Upper lobe of left lung (tissue), 6 donors: Measurements from ENCODE around the gene DOCK10. TPM values are rescaled to one million over a fixed set of nuclear protein-coding genes. Genes with fewer than 3 reads are reported as not detected.

Experiments used
- ATAC-seq, 2 donors: fragments of 200-7000 bp; cut with Tn5 transposase; one replicate each; pipeline ENCODE4 v1.9.1; 2022; ENCODE audit warnings: mild to moderate bottlenecking in 2 of 2, moderate library complexity in 2 of 2; ENCODE audit not compliant: low FRiP score in 2 of 2
- DNase-seq, 2 donors: peaks; one replicate each; pipeline ENCODE4 v3.0.0-alpha.2; 2019 to 2020
- H3K27ac ChIP-seq, 4 donors: fragments of 200-600 bp; sonication (generic); one replicate each; pipeline ENCODE4 v1.5.1; 2016 to 2019
- H3K27me3 ChIP-seq, 4 donors: fragments of 200-600 bp; sonication (generic); one replicate each; pipeline ENCODE4 v1.5.1; 2017 to 2019
- H3K36me3 ChIP-seq, 4 donors: fragments of 200-600 bp; sonication (generic); one replicate each; pipeline ENCODE4 v1.5.1; 2016 to 2019
- H3K4me1 ChIP-seq, 4 donors: fragments of 200-600 bp; sonication (generic); one replicate each; pipeline ENCODE4 v1.5.1; 2018 to 2019
- H3K4me3 ChIP-seq, 4 donors: fragments of 200-600 bp; sonication (generic); one replicate each; pipeline ENCODE4 v1.5.1; 2017 to 2019; ENCODE audit warnings: mild to moderate bottlenecking in 2 of 4, moderate library complexity in 1 of 4
- H3K9me3 ChIP-seq, 4 donors: fragments of 200-600 bp; sonication (generic); one replicate each; pipeline ENCODE4 v1.5.1; 2018 to 2019
- EP300 ChIP-seq, 4 donors: sonication (generic); formaldehyde crosslinking; IDR thresholded peaks; one replicate each; pipeline ENCODE4 v1.5.1; 2017; ENCODE audit warnings: antibody characterized with exemption in 4 of 4, control low read depth in 2 of 4
- POLR2A ChIP-seq, 4 donors: fragments of 450-650 bp; IDR thresholded peaks; one replicate each; pipeline ENCODE4 v1.5.1; 2016 to 2017; ENCODE audit warnings: antibody characterized with exemption in 4 of 4, mild to moderate bottlenecking in 2 of 4
- POLR2AphosphoS5 ChIP-seq, 2 donors: sonication (generic); formaldehyde crosslinking; IDR thresholded peaks; one replicate each; pipeline ENCODE4 v1.5.1; 2017; ENCODE audit warnings: antibody characterized with exemption in 2 of 2
- WGBS, 2 donors: methylation state at CpG; one replicate each; pipeline ENCODE4 v1.1.5; 2017 to 2018; 5-methylcytosine and 5-hydroxymethylcytosine counted together
- total RNA-seq, 6 donors: library from RNA; depleted of rRNA in 4 of 6; stranded (reverse); fragments of >200 nt in 4 of 6; gene quantifications; one replicate each; pipeline versions ENCODE4 v1.1.0 to v1.2.1, GENCODE V29; 2016 to 2021
- TF ChIP-seq, protein P1 (sequence below), 6 experiments: fragments of 450-650 bp in 4 of 6; fragments of 200-600 bp in 2 of 6; sonication (generic) in 2 of 6; IDR thresholded peaks; one replicate each; pipeline ENCODE4 v1.5.1; 2016 to 2019; ENCODE audit warnings: antibody characterized with exemption in 6 of 6
- donor health status: DM: no; HTN: no; CAD: no; lungs with moderate emphysema.
- donor health status: DM: no; HTN: yes; CAD: no; lungs with severe emphysema.

DOCK10 gene
- total RNA-seq, 6 donors from 2014 or later: 17.6 to 127 (median 39.9) TPM

GRCh38 chr2:225083276-225083675 is 41.0 kb upstream of the DOCK10 start:
- 84 to 91% methylated on average over 3 of the region's 3 CpGs for WGBS, 2 donors
- H3K4me1 ChIP-seq: no peaks in the 10 kb centered on the region
- H3K4me3 ChIP-seq: no peak overlapping the region
- TF ChIP-seq, protein P1, sequence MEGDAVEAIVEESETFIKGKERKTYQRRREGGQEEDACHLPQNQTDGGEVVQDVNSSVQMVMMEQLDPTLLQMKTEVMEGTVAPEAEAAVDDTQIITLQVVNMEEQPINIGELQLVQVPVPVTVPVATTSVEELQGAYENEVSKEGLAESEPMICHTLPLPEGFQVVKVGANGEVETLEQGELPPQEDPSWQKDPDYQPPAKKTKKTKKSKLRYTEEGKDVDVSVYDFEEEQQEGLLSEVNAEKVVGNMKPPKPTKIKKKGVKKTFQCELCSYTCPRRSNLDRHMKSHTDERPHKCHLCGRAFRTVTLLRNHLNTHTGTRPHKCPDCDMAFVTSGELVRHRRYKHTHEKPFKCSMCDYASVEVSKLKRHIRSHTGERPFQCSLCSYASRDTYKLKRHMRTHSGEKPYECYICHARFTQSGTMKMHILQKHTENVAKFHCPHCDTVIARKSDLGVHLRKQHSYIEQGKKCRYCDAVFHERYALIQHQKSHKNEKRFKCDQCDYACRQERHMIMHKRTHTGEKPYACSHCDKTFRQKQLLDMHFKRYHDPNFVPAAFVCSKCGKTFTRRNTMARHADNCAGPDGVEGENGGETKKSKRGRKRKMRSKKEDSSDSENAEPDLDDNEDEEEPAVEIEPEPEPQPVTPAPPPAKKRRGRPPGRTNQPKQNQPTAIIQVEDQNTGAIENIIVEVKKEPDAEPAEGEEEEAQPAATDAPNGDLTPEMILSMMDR (IDR thresholded peaks at IDR 0.05): no peak
- TF ChIP-seq EP300 (IDR thresholded peaks at IDR 0.05) (no peak), POLR2A (IDR thresholded peaks at IDR 0.05) (no peak), POLR2AphosphoS5 (IDR thresholded peaks at IDR 0.05) (no peak)
- ATAC-seq: peak in 1 of 2 donors; percentile 68
- H3K36me3 ChIP-seq: no peaks in the 10 kb centered on the region
- H3K27ac ChIP-seq: no peak overlapping the region
- DNase-seq: no peak
- H3K9me3 ChIP-seq: no peaks in the 10 kb centered on the region
- no peaks in the 10 kb centered on the region for H3K27me3 ChIP-seq

DNA sequence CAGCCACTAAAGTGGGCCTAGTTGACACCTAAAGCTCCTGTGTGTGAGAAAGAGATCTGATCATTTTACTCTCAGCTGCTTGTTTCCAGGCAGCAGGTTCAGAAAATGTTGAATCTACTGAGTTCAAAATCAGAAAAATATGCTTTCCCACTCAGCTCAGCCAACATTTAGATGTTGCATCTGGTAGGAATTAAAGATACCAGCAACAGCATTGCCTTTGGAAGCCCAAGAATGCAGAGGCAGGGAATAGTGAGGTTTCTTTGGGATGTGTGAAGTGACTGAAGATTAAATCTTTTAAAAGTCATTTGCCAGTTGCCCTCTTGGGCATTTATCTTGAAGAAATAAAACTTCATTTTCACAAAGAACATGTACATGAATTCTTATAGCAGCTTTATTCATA is 33.9 kb upstream of the DOCK10 start:
- H3K9me3 ChIP-seq: no peaks in the 10 kb centered on the region
- no peak overlapping the region for H3K27ac ChIP-seq
- H3K4me1 ChIP-seq: no peaks in the 10 kb centered on the region
- no peaks in the 10 kb centered on the region for H3K27me3 ChIP-seq
- no peak for DNase-seq
- ATAC-seq: no peak
- no peak for TF ChIP-seq POLR2A (IDR thresholded peaks at IDR 0.05)
- TF ChIP-seq EP300 (IDR thresholded peaks at IDR 0.05): no peak
- TF ChIP-seq, protein P1 (IDR thresholded peaks at IDR 0.05): no peak
- TF ChIP-seq POLR2AphosphoS5 (IDR thresholded peaks at IDR 0.05): no peak
- no peak overlapping the region for H3K4me3 ChIP-seq
- no peaks in the 10 kb centered on the region for H3K36me3 ChIP-seq

- ATAC-seq (no peak), DNase-seq (no peak)
- TF ChIP-seq, protein P1 (IDR thresholded peaks at IDR 0.05): no peak
- TF ChIP-seq POLR2AphosphoS5 (IDR thresholded peaks at IDR 0.05): no peak
- TF ChIP-seq POLR2A (IDR thresholded peaks at IDR 0.05): no peak
- TF ChIP-seq EP300 (IDR thresholded peaks at IDR 0.05): no peak
- Histone ChIP-seq H3K27me3 (no peaks in the 10 kb centered on the region), H3K27ac (no peak overlapping the region), H3K4me1 (no peaks in the 10 kb centered on the region), H3K36me3 (no peaks in the 10 kb centered on the region), H3K4me3 (no peak overlapping the region), H3K9me3 (no peaks in the 10 kb centered on the region)
- 66 to 69% methylated on average over 1 of the region's 1 CpG for WGBS, 2 donors
These were observed 32.8 kb upstream of the DOCK10 start for GRCh38 chr2:225074919-225075681.

DNA sequence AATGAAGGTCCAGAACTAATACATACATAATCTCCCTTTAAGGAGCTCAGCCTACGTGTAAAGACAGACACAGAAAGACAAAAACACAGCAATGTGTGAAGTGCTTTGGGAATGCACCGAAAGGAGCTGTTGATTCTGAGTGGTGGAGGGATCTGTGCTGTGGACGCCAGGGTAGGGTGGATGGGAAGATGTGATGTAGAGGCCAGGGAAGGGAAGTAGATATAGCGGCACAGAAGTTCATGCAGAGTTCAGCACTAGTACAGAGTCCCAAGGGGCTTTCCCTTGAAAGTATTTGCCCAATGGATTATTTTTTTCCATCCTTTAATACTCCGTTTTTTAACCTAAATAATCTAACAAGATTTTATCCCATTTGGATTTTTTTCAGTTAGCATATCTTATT is 32.1 kb upstream of the DOCK10 start:
- no peaks in the 10 kb centered on the region for H3K9me3 ChIP-seq
- peak in 1 of 2 donors; percentile 65 for ATAC-seq
- WGBS, 2 donors: 63 to 71% methylated on average over 5 of the region's 5 CpGs

More for the DNA sequence above, 32.1 kb upstream of the DOCK10 start:
- no peak overlapping the region for H3K27ac ChIP-seq
- H3K27me3 ChIP-seq: no peaks in the 10 kb centered on the region
- no peaks in the 10 kb centered on the region for H3K36me3 ChIP-seq
- TF ChIP-seq EP300 (IDR thresholded peaks at IDR 0.05) (no peak), POLR2AphosphoS5 (IDR thresholded peaks at IDR 0.05) (no peak), POLR2A (IDR thresholded peaks at IDR 0.05) (no peak)
- TF ChIP-seq, protein P1 (IDR thresholded peaks at IDR 0.05): no peak
- H3K4me3 ChIP-seq: no peak overlapping the region
- H3K4me1 ChIP-seq: no peaks in the 10 kb centered on the region
- DNase-seq: no peak
